ENCODE results near the gene TRIM9. TPM values are rescaled to one million over a fixed set of nuclear protein-coding genes. Genes with fewer than 3 reads are reported as not detected.
A peak's percentile ranks its signal among the peaks of the same experiment; 100 is the strongest.
"Not testable (repeated sequence)": the region's sequence is repeated elsewhere in the genome, so short reads cannot be mapped to it uniquely, and the experiment has no call there.

TRIM9 gene
- total RNA-seq, 1 experiment from 2014 or later = 9.8 TPM

DNA sequence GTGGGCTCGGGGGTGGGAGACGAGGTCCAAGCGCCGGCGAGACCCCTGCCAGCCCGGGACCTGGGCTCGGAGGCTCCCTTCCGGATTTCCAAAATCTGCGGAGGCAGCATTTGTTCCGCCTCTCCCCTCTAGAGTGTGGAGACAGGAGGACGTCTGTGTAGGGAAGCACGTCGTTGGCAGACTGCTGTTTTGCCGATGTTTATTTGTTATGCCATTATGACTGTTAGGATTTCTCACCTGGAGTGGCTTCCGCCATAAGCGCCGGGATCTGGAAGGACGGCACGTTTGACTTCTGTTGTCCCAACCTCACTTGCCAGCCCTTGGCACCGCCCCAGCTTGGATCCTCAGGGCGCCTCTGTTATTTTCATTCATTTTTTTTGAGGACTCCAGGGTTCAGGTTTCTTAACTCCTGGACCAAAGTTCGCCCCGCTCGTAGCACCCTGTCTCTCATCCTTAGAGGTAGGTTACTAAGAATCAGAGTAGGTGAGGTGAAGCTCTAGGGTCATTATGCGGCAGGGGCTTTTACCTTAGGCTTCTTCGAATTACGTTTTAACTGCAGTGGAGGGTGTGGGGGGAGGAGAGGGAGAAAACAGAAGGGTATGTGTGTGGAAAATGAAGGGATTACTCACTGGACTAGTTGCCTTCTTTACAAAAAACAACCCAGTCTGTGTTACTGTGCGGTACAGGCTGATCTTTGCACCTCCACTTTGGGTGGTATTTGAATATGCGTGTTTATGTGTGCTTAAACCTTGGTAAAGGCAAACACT lies 150.1 kb downstream of the TRIM9 start:
- TF ChIP-seq, protein P1, sequence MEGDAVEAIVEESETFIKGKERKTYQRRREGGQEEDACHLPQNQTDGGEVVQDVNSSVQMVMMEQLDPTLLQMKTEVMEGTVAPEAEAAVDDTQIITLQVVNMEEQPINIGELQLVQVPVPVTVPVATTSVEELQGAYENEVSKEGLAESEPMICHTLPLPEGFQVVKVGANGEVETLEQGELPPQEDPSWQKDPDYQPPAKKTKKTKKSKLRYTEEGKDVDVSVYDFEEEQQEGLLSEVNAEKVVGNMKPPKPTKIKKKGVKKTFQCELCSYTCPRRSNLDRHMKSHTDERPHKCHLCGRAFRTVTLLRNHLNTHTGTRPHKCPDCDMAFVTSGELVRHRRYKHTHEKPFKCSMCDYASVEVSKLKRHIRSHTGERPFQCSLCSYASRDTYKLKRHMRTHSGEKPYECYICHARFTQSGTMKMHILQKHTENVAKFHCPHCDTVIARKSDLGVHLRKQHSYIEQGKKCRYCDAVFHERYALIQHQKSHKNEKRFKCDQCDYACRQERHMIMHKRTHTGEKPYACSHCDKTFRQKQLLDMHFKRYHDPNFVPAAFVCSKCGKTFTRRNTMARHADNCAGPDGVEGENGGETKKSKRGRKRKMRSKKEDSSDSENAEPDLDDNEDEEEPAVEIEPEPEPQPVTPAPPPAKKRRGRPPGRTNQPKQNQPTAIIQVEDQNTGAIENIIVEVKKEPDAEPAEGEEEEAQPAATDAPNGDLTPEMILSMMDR (conservative IDR thresholded peaks at IDR 0.05; ENCODE audit: low read depth, low read length) = no peak
- no peak for TF ChIP-seq EZH2 (IDR thresholded peaks at IDR 0.05; ENCODE audit: borderline replicate concordance, low read depth, low read length, poor library complexity, severe bottlenecking)
- peak; percentile 56 for DNase-seq (ENCODE audit: low spot score)
- H3K27ac ChIP-seq (ENCODE audit: low read depth, low read length, poor library complexity, severe bottlenecking) = peak overlapping the region; percentile 43
- POLR2A ChIA-PET (ENCODE audit: low non-redundant PET) = no interaction called here
- H3K9me3 ChIP-seq (ENCODE audit: low read depth, low read length, poor library complexity, severe bottlenecking) = no peaks in the 10 kb centered on the region
- H3K27me3 ChIP-seq (replicated peaks; ENCODE audit: insufficient read depth, low read depth, low read length, poor library complexity) = no peaks in the 10 kb centered on the region
- CTCF ChIA-PET = no interaction called here
- intact Hi-C loops (cut with micrococcal nuclease; ENCODE audit: unreplicated experiment) = no loop called here
- no peaks in the 10 kb centered on the region for H3K36me3 ChIP-seq (ENCODE audit: insufficient read depth, low read length, poor library complexity, severe bottlenecking)
- peak overlapping the region; percentile 78 for H3K4me3 ChIP-seq (ENCODE audit: low read depth, low read length, poor library complexity, severe bottlenecking)
- peaks cover 3% of the 10 kb centered on the region for H3K4me1 ChIP-seq (ENCODE audit: insufficient read depth, low read length, poor library complexity, severe bottlenecking)
- BruUV-seq (replicated peaks) = no TSS peak

GRCh38 chr14:50943943-50944646 lies 150.8 kb downstream of the TRIM9 start, which contains the start of gene PYGL:
TSS of gene PYGL (minus strand) at chr14:50944483. CDS start at chr14:50944403, 80 bp downstream.
- BruUV-seq (replicated peaks) = no TSS peak

DNA sequence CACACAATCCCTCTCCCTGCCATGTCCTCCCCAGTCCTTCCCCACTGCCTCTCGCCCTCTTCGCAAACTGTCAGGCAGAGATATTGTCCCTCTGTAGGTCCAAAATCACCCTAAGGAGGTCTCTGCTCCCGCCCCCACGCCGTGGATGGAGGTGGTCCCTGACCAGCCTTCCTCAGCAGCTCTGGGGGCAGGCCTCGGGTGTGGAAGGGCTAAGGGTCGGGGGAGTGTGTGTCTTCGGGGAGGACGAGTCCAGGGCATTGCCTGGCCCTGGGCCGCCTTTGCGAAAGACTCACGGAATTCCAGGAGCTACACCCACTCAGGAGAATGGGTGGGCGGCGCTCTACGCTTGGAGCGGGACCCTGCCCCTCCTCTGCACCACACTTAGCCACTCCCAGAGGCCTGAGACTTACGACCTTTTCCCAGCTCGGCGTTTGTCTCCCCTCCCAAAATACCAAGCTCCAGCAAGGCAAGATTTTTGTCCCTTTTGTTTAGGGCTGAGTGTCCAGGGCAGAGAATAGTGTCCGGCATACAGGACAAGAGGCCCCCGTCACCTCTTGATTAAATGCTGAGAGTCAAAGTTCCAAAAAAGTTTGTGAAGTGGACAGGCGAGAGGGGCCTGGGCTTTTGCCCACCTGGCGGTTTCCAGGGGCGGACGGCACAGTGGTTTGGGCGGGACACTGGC lies 151.5 kb downstream of the TRIM9 start:
- Histone ChIP-seq H3K9me3 (ENCODE audit: low read depth, low read length, poor library complexity, severe bottlenecking) (no peaks in the 10 kb centered on the region), H3K27ac (ENCODE audit: low read depth, low read length, poor library complexity, severe bottlenecking) (no peak overlapping the region), H3K27me3 (replicated peaks; ENCODE audit: insufficient read depth, low read depth, low read length, poor library complexity) (no peaks in the 10 kb centered on the region), H3K4me3 (ENCODE audit: low read depth, low read length, poor library complexity, severe bottlenecking) (peak overlapping the region; percentile 78), H3K36me3 (ENCODE audit: insufficient read depth, low read length, poor library complexity, severe bottlenecking) (no peaks in the 10 kb centered on the region), H3K4me1 (ENCODE audit: insufficient read depth, low read length, poor library complexity, severe bottlenecking) (peaks cover 3% of the 10 kb centered on the region)
- ChIA-PET POLR2A (ENCODE audit: low non-redundant PET) (no interaction called here), CTCF (no interaction called here)
- no peak for DNase-seq (ENCODE audit: low spot score)
- no peak for TF ChIP-seq EZH2 (IDR thresholded peaks at IDR 0.05; ENCODE audit: borderline replicate concordance, low read depth, low read length, poor library complexity, severe bottlenecking)
- TF ChIP-seq, protein P1 (conservative IDR thresholded peaks at IDR 0.05; ENCODE audit: low read depth, low read length) = no peak
- BruUV-seq (replicated peaks) = no TSS peak
- intact Hi-C loops (cut with micrococcal nuclease; ENCODE audit: unreplicated experiment) = no loop called here

More at GRCh38 chr14:50943943-50944646, 150.8 kb downstream of the TRIM9 start, which contains the start of gene PYGL:
- Histone ChIP-seq H3K27me3 (replicated peaks; ENCODE audit: insufficient read depth, low read depth, low read length, poor library complexity) (no peaks in the 10 kb centered on the region), H3K36me3 (ENCODE audit: insufficient read depth, low read length, poor library complexity, severe bottlenecking) (no peaks in the 10 kb centered on the region), H3K4me3 (ENCODE audit: low read depth, low read length, poor library complexity, severe bottlenecking) (peak within 1 kb of the TSS; percentile 78), H3K4me1 (ENCODE audit: insufficient read depth, low read length, poor library complexity, severe bottlenecking) (peaks cover 3% of the 10 kb centered on the region), H3K9me3 (ENCODE audit: low read depth, low read length, poor library complexity, severe bottlenecking) (no peaks in the 10 kb centered on the region), H3K27ac (ENCODE audit: low read depth, low read length, poor library complexity, severe bottlenecking) (peak within 1 kb of the TSS; percentile 43)
- intact Hi-C loops (cut with micrococcal nuclease; ENCODE audit: unreplicated experiment) = no loop called here
- POLR2A ChIA-PET (ENCODE audit: low non-redundant PET) = no interaction called here
- DNase-seq (ENCODE audit: low spot score) = peak; percentile 68
- no peak for TF ChIP-seq EZH2 (IDR thresholded peaks at IDR 0.05; ENCODE audit: borderline replicate concordance, low read depth, low read length, poor library complexity, severe bottlenecking)
- TF ChIP-seq, protein P1 (conservative IDR thresholded peaks at IDR 0.05; ENCODE audit: low read depth, low read length) = no peak
- CTCF ChIA-PET = no interaction called here

GRCh38 chr14:50941638-50942037 lies 153.3 kb downstream of the TRIM9 start:
- CTCF ChIA-PET; H3K4me3 ChIP-seq (ENCODE audit: low read depth, low read length, poor library complexity, severe bottlenecking); H3K27ac ChIP-seq (ENCODE audit: low read depth, low read length, poor library complexity, severe bottlenecking); DNase-seq (ENCODE audit: low spot score); BruUV-seq (replicated peaks); POLR2A ChIA-PET (ENCODE audit: low non-redundant PET); intact Hi-C loops (cut with micrococcal nuclease; ENCODE audit: unreplicated experiment); H3K36me3 ChIP-seq (ENCODE audit: insufficient read depth, low read length, poor library complexity, severe bottlenecking); H3K27me3 ChIP-seq (replicated peaks; ENCODE audit: insufficient read depth, low read depth, low read length, poor library complexity); H3K9me3 ChIP-seq (ENCODE audit: low read depth, low read length, poor library complexity, severe bottlenecking): not testable (repeated sequence)
- peaks cover 12% of the 10 kb centered on the region for H3K4me1 ChIP-seq (ENCODE audit: insufficient read depth, low read length, poor library complexity, severe bottlenecking)

All from A673 (cell line).